ENCODE data around the gene NR1H4. TPM values are rescaled to one million over a fixed set of nuclear protein-coding genes. Genes with fewer than 3 reads are reported as not detected.

Gene NR1H4
- total and polyA plus RNA-seq, 9 of the 15 experiments (the other 6 are each of a cell fraction or from before 2014, with no cell fraction given) = 0.03 TPM; not detected in 8

GRCh38 chr12:100584256-100584655, 110.6 kb downstream of the NR1H4 start:
- Histone ChIP-seq H3K4me3 (no peak overlapping the region), H3K4me1 (replicated peaks in 1 of 2; ENCODE audit: control insufficient read depth in 2 of 2, insufficient read depth in 2 of 2, low read length in 2 of 2) (no peaks in the 10 kb centered on the region), H3K4me2 (ENCODE audit: insufficient read depth, low read length) (no peak overlapping the region), H3K36me3 (ENCODE audit: control insufficient read depth, insufficient read depth, low read length) (no peaks in the 10 kb centered on the region), H3K79me2 (ENCODE audit: control insufficient read depth, insufficient read depth, low read length) (no peaks in the 10 kb centered on the region), H3K9me1 (ENCODE audit: control insufficient read depth, insufficient read depth, low read length) (no peaks in the 10 kb centered on the region), H3K27me3 (ENCODE audit: control insufficient read depth in 2 of 2, insufficient read depth in 2 of 2, low read length in 2 of 2) (no peaks in the 10 kb centered on the region), H3K9ac (ENCODE audit: insufficient read depth in 1 of 2, low read depth in 2 of 2, low read length in 2 of 2) (no peak overlapping the region), H3K9me3 (replicated peaks; ENCODE audit: control insufficient read depth, insufficient read depth, low read depth, low read length) (no peaks in the 10 kb centered on the region; the same call in none of the 2 replicates), H3K27ac (ENCODE audit: extremely low read depth, low read depth, low read length) (no peak overlapping the region), H4K20me1 (replicated peaks; ENCODE audit: control insufficient read depth, insufficient read depth, low read length) (no peaks in the 10 kb centered on the region), H2AFZ (ENCODE audit: low read depth, low read length) (no peak overlapping the region)
- ChIA-PET CTCF (ENCODE audit: low intra/inter-chr PET ratio) (no interaction called here), POLR2A (no interaction called here)
- in situ Hi-C loops (cut with MboI) = no loop called here
- no peak for ATAC-seq
- no peak for DNase-seq (ENCODE audit: extremely low read depth in 1 of 4, low spot score in 3 of 4)
- no TSS peak for BruUV-seq (replicated peaks)
- intact Hi-C loops (cut with micrococcal nuclease) = no loop called here
- TF ChIP-seq ZNF165 (CRISPR knock-in tag; IDR thresholded peaks at IDR 0.05; ENCODE audit: borderline replicate concordance) = no peak
- TF ChIP-seq ZNF436 (CRISPR knock-in tag; IDR thresholded peaks at IDR 0.05) = no peak
- no peak for TF ChIP-seq ZFX (CRISPR knock-in tag; IDR thresholded peaks at IDR 0.05)
- TF ChIP-seq MAFF (IDR thresholded peaks at IDR 0.05; ENCODE audit: low read length) = no peak
- no peak for TF ChIP-seq SNAPC5 (CRISPR knock-in tag; IDR thresholded peaks at IDR 0.05)
- TF ChIP-seq RNF219 (CRISPR knock-in tag; IDR thresholded peaks at IDR 0.05) = no peak
- TF ChIP-seq IRF9 (tag; IDR thresholded peaks at IDR 0.05) = no peak
- TF ChIP-seq FOXA1 (IDR thresholded peaks at IDR 0.05; ENCODE audit: borderline replicate concordance) = no peak
- TF ChIP-seq TARDBP (IDR thresholded peaks at IDR 0.05) = no peak
- TF ChIP-seq STAT5A (IDR thresholded peaks at IDR 0.05; ENCODE audit: borderline replicate concordance, low read length) = no peak
- TF ChIP-seq U2AF1 (optimal IDR thresholded peaks at IDR 0.05; ENCODE audit: low read depth, low read length) = no peak
- no peak for TF ChIP-seq EGR1 (conservative IDR thresholded peaks at IDR 0.05)
- no peak for TF ChIP-seq DEAF1 (CRISPR knock-in tag; IDR thresholded peaks at IDR 0.05)
- TF ChIP-seq MBD1 (CRISPR knock-in tag; IDR thresholded peaks at IDR 0.05) = no peak
- WGBS (ENCODE audit: insufficient coverage, low coverage, missing lambda C conversion rate) = 10% methylated on average over 3 of the region's 3 CpGs
- FAIRE-seq = no peak

Data from K562 (cell line).